Pancreas (tissue), 10 donors: Measurements from ENCODE around the gene ZNF462. TPM values are rescaled to one million over a fixed set of nuclear protein-coding genes. Genes with fewer than 3 reads are reported as not detected.

ENCODE experiments used
- ATAC-seq, 4 donors: fragments of 200-7000 bp; cut with Tn5 transposase; one replicate each; pipeline versions ENCODE4 v1.8.0 to v1.9.1; 2020; ENCODE audit warnings: mild to moderate bottlenecking in 4 of 4, moderate library complexity in 4 of 4
- DNase-seq, 6 donors: peaks; one replicate each; pipeline ENCODE4 v3.0.0-alpha.2; 2020
- FAIRE-seq: peaks from 2 replicates; lab custom pipeline; 2012; peaks lifted over from hg19 to GRCh38; lab: Jason Lieb, UNC
- H3K27ac ChIP-seq, 4 donors: fragments of 200-600 bp; sonication (generic); 1 replicate in 3 of 4; 2 replicates in 1 of 4; pipeline versions ENCODE4 v1.5.0 to v1.8.0; 2020
- H3K27me3 ChIP-seq, 4 donors: fragments of 200-600 bp; one replicate each; pipeline ENCODE4 v1.8.0; 2021
- H3K36me3 ChIP-seq, 3 donors: fragments of 200-600 bp; sonication (generic) in 1 of 3; one replicate each; pipeline versions ENCODE4 v1.5.0 to v1.8.0; 2020 to 2021
- H3K4me1 ChIP-seq, 3 donors: fragments of 200-600 bp; one replicate each; pipeline ENCODE4 v1.8.0; 2021
- H3K4me3 ChIP-seq, 4 donors: fragments of 200-600 bp; sonication (generic) in 2 of 4; one replicate each; pipeline versions ENCODE4 v1.5.0 to v1.8.0; 2020 to 2021
- H3K9me3 ChIP-seq, 4 donors: fragments of 200-600 bp; one replicate each; pipeline ENCODE4 v1.8.0; 2021
- CTCF ChIP-seq, 4 donors: fragments of 200-600 bp; sonication (generic) in 3 of 4; IDR thresholded peaks; one replicate each; pipeline versions ENCODE4 v1.5.0 to v1.8.0; 2021; ENCODE audit warnings: antibody characterized with exemption in 4 of 4
- WGBS, 2 donors: extraction: QIAGEN DNeasy Blood & Tissue Kit; methylation state at CpG; one replicate each; pipeline ENCODE4 v1.1.7; 2013; 5-methylcytosine and 5-hydroxymethylcytosine counted together
- intact Hi-C, 3 donors: fragments of 100-400 bp; cut with DNase I; formaldehyde crosslinking; loops; one replicate each; pipeline versions ENCODE4 v1.11.1 to v1.14.2; 2022
- polyA plus RNA-seq, 2 donors: library from polyadenylated mRNA; stranded (reverse); fragments of 200-250 nt; gene quantifications; one replicate each; pipeline ENCODE4 v1.2.3, GENCODE V29; 2013
- total RNA-seq, 6 donors: library from RNA; stranded (reverse); fragmentation: NEBNext Ultra II Directional in 4 of 6; extraction: Animal tissue kit (Norgen Biotek cat#: 25700) in 4 of 6; gene quantifications; one replicate each; pipeline versions ENCODE4 v1.2.1 to v1.2.4, GENCODE V29; 2021 to 2023
- donor health status: healthy with polysubstance abuse.
- donor health status: DM: no; HTN: no; CAD: no; lungs with moderate emphysema.
- donor health status: DM: no; HTN: no; CAD: no.
- donor health status: control.
- donor health status: control.
- donor health status: Bipolar disorder and iron deficiency.
- donor health status: DM: yes; HTN: yes; CAD: no.
- donor health status: DM: no; HTN: no; CAD: no.
- donor health status: DM: no; HTN: no; CAD: no.
- donor health status: DM: yes; HTN: yes; CAD: no.

The ZNF462 gene
- total and polyA plus RNA-seq, 8 donors, result 1.6 to 12.6 (median 3.7) TPM

DNA sequence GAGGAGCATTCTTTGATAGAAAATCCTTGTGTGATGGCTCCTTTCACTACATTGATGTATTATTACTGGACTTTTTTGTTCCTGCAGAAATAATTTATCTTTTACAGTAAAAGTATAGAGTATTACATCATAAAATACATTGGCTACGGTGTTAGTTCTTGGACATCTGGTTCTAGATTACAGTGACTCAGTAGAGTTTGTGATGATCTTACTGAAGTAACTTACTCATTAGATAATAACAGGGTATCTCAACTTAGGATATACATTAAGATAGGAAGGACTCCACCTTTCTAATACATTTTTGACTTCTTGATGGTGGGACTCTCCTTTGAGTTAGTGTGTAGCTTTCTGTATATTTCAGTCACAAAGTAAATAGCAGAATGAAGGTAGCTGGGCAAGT, 59.1 kb downstream of the ZNF462 start:
- FAIRE-seq, result no peak
- peaks cover 0 to 18% (median 5%) of the 10 kb centered on the region in 3 donors for H3K4me1 ChIP-seq
- ATAC-seq, result no peak
- intact Hi-C loops, result no loop called here
- H3K9me3 ChIP-seq, result no peaks in the 10 kb centered on the region
- H3K27me3 ChIP-seq, result no peaks in the 10 kb centered on the region
- no peak for TF ChIP-seq CTCF (IDR thresholded peaks at IDR 0.05)
- no peaks in the 10 kb centered on the region for H3K36me3 ChIP-seq
- H3K4me3 ChIP-seq, result no peak overlapping the region
- DNase-seq, result no peak
- WGBS, 2 donors, result 89 to 90% methylated on average over 1 of the region's 1 CpG
- H3K27ac ChIP-seq, result peak overlapping the region in 2 of 4 donors; percentile 66 to 79

GRCh38 chr9:106925392-106925791, 62.4 kb downstream of the ZNF462 start:
- Histone ChIP-seq H3K27ac (no peak overlapping the region), H3K4me1 (peaks cover 0 to 15% (median 5%) of the 10 kb centered on the region in 3 donors), H3K27me3 (no peaks in the 10 kb centered on the region), H3K9me3 (no peaks in the 10 kb centered on the region), H3K36me3 (no peaks in the 10 kb centered on the region), H3K4me3 (no peak overlapping the region)
- DNase-seq (no peak), ATAC-seq (no peak), FAIRE-seq (no peak)
- no peak for TF ChIP-seq CTCF (IDR thresholded peaks at IDR 0.05)
- 90 to 97% methylated on average over 7 of the region's 7 CpGs for WGBS, 2 donors
- intact Hi-C loops, result no loop called here

GRCh38 chr9:106927916-106928315, 65.0 kb downstream of the ZNF462 start:
- Histone ChIP-seq H3K4me3 (no peak overlapping the region), H3K9me3 (no peaks in the 10 kb centered on the region), H3K27ac (no peak overlapping the region), H3K4me1 (peaks cover 0 to 2% (median 0%) of the 10 kb centered on the region in 3 donors), H3K36me3 (no peaks in the 10 kb centered on the region), H3K27me3 (no peaks in the 10 kb centered on the region)
- WGBS, 2 donors, result 75 to 86% methylated on average over 5 of the region's 5 CpGs
- intact Hi-C loops, result no loop called here
- no peak for FAIRE-seq
- DNase-seq, result no peak
- ATAC-seq, result no peak
- TF ChIP-seq CTCF (IDR thresholded peaks at IDR 0.05), result no peak

- no peak for FAIRE-seq
These were observed 65.4 kb downstream of the ZNF462 start for GRCh38 chr9:106928350-106928749.

More at GRCh38 chr9:106928350-106928749, 65.4 kb downstream of the ZNF462 start:
- H3K4me1 ChIP-seq, result no peaks in the 10 kb centered on the region
- WGBS, 2 donors, result 89 to 94% methylated on average over 18 of the region's 18 CpGs
- TF ChIP-seq CTCF (IDR thresholded peaks at IDR 0.05), result no peak
- H3K27me3 ChIP-seq, result no peaks in the 10 kb centered on the region
- intact Hi-C loops, result no loop called here
- ATAC-seq, result no peak
- DNase-seq, result no peak
- no peaks in the 10 kb centered on the region for H3K36me3 ChIP-seq
- H3K27ac ChIP-seq, result no peak overlapping the region
- H3K4me3 ChIP-seq, result no peak overlapping the region
- no peaks in the 10 kb centered on the region for H3K9me3 ChIP-seq
